ENCODE results near the gene FUZ. TPM values are rescaled to one million over a fixed set of nuclear protein-coding genes. Genes with fewer than 3 reads are reported as not detected.

FUZ gene
- total and polyA plus RNA-seq, 2 of the 8 experiments (the other 6 are each of a cell fraction or from before 2014, with no cell fraction given): 28.4 to 33.9 TPM

DNA sequence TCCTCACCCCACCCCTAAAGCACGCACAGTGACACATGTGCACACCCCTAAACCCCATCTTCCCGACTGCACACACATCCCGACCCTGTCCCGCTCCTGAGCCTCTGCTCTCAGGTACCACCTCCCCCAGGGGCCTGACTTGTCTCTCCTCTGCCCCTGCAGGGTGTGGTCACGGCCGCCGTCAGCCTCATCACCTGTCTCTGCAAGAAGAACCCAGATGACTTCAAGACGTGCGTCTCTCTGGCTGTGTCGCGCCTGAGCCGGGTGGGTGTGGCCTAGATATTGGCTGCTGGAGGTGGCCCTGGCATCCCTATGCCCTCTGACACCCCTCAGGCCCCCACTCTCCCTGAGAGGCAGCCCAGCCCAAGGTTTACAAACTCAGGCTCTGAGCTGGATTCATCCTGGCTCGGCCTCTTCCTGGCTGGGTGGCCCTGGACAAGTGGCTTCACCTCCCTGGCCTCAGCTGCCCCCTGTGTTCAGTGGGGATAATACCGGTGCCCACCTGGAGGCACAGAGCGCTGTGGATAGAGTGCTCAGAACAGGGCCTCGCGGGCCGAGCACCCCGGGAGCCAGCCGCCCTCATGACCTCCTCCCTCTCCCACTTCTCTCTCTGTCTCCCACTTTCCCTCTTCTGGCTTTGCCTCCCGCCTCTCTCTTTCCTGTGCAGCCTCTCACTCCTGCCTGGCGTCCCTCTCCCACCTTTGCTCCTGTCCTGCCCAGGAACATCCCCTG is 20.1 kb downstream of the FUZ start:
- H4K8ac ChIP-seq (ENCODE audit: extremely low read depth, insufficient read depth, low read length): no peak overlapping the region
- H4K5ac ChIP-seq (ENCODE audit: insufficient read length, low read depth, low read length): no peak overlapping the region
- no peak overlapping the region for H2AK5ac ChIP-seq (ENCODE audit: low read depth, low read length)
- no peak overlapping the region for H3K4ac ChIP-seq (replicated peaks; ENCODE audit: insufficient read length, low read depth, low read length)
- no peaks in the 10 kb centered on the region for H3K23me2 ChIP-seq (ENCODE audit: low read depth, low read length)
- no peaks in the 10 kb centered on the region for H3K4me1 ChIP-seq (replicated peaks in 1 of 4; ENCODE audit: control insufficient read depth in 3 of 4, insufficient read depth in 4 of 4, low read length in 3 of 4)
- no peak overlapping the region for H3K9ac ChIP-seq (replicated peaks in 1 of 4; ENCODE audit: extremely low read depth in 1 of 4, low read depth in 3 of 4, low read length in 3 of 4)
- H3K4me2 ChIP-seq (ENCODE audit: insufficient read depth in 1 of 2, low read depth in 2 of 2, low read length in 2 of 2): no peak overlapping the region
- H3K14ac ChIP-seq (ENCODE audit: insufficient read length): no peak overlapping the region
- DNase-seq (ENCODE audit: low read depth in 1 of 2, low spot score in 2 of 2) (no peak), FAIRE-seq (no peak)
- H4K91ac ChIP-seq (replicated peaks; ENCODE audit: insufficient read length, low read length): no peak overlapping the region
- H3K4me3 ChIP-seq (ENCODE audit: extremely low read depth in 1 of 4, insufficient read depth in 2 of 4, low read depth in 3 of 4, low read length in 4 of 4): no peak overlapping the region
- H3K79me1 ChIP-seq (ENCODE audit: low read depth, low read length): peaks cover 3% of the 10 kb centered on the region
- no peak overlapping the region for H2BK15ac ChIP-seq (ENCODE audit: low read length)
- H3K9me3 ChIP-seq (ENCODE audit: insufficient read depth in 2 of 2, low read depth in 1 of 2, low read length in 1 of 2): no peaks in the 10 kb centered on the region
- H2BK12ac ChIP-seq (ENCODE audit: low read depth, low read length): no peak overlapping the region
- CTCF ChIA-PET (ENCODE audit: partially characterized antibody): interaction anchor here (0.8 to 1.6 kb wide), 7 partner anchors 9 to 256 kb away, joined by 3 to 7 read pairs (median 3); no protein-coding TSS in a partner anchor
- no peak overlapping the region for H3K23ac ChIP-seq (ENCODE audit: insufficient read length)
- H3K18ac ChIP-seq (ENCODE audit: extremely low read depth, low read length): no peak overlapping the region
- no peaks in the 10 kb centered on the region; a peak in 1 of 4 replicates for H3K79me2 ChIP-seq (ENCODE audit: control insufficient read depth in 1 of 2, insufficient read depth in 2 of 2, low read length in 2 of 2)
- H3K36me3 ChIP-seq (ENCODE audit: control insufficient read depth in 2 of 4, insufficient read depth in 4 of 4, low read length in 3 of 4): peaks cover 6 to 45% (median 24%) of the 10 kb centered on the region in 4 experiments; a peak in 7 of 8 replicates
- no peak overlapping the region for H2BK5ac ChIP-seq (ENCODE audit: low read depth, low read length)
- H3K56ac ChIP-seq (replicated peaks; ENCODE audit: insufficient read length, low read depth, low read length): no peak overlapping the region
- H2BK20ac ChIP-seq (ENCODE audit: low read length): no peak overlapping the region
- H3K27me3 ChIP-seq (replicated peaks in 1 of 4; ENCODE audit: control insufficient read depth in 3 of 4, extremely low read depth in 1 of 4, insufficient read depth in 3 of 4, low read length in 3 of 4): no peaks in the 10 kb centered on the region
- no peak overlapping the region for H2AFZ ChIP-seq (ENCODE audit: low read length)
- no peak overlapping the region; the same call in 1 of the 2 replicates for H3K27ac ChIP-seq (ENCODE audit: low read depth, low read length)
- 94% methylated on average over 22 of the region's 22 CpGs; no CpG with 5 or more reads in 1 of the 2 experiments for WGBS, 2 experiments (ENCODE audit: extremely low coverage in 1 of 2, insufficient coverage in 1 of 2, insufficient read length in 1 of 2, insufficient replicate concordance in 2 of 2, low coverage in 1 of 2, low lambda C conversion rate in 2 of 2, missing lambda C conversion rate in 1 of 2)
- H2BK120ac ChIP-seq (replicated peaks; ENCODE audit: low read depth, low read length): no peak overlapping the region
- POLR2A ChIA-PET (ENCODE audit: partially characterized antibody): interaction anchor here (0.6 to 1.1 kb wide), 2 partner anchors 22 to 166 kb away, joined by 3 to 4 read pairs; no protein-coding TSS in a partner anchor
- TF ChIP-seq TAF1 (IDR thresholded peaks at IDR 0.05; ENCODE audit: low read depth, low read length): no peak
- TF ChIP-seq HDAC6 (IDR thresholded peaks at IDR 0.05; ENCODE audit: low read depth, low read length): no peak
- TF ChIP-seq PHF8 (conservative IDR thresholded peaks at IDR 0.05; ENCODE audit: low read depth, low read length): no peak
- TF ChIP-seq TCF12 (IDR thresholded peaks at IDR 0.05; ENCODE audit: low read depth, low read length): no peak
- no peak for TF ChIP-seq SRF (IDR thresholded peaks at IDR 0.05; ENCODE audit: low read depth, low read length)
- TF ChIP-seq HDAC2 (IDR thresholded peaks at IDR 0.05; ENCODE audit: borderline replicate concordance in 1 of 2, low read depth in 2 of 2, low read length in 2 of 2): no peak
- no peak for TF ChIP-seq EGR1 (IDR thresholded peaks at IDR 0.05; ENCODE audit: borderline replicate concordance, low read depth, low read length)
- no peak for TF ChIP-seq EP300 (IDR thresholded peaks at IDR 0.05; ENCODE audit: borderline replicate concordance in 1 of 2, low read depth in 2 of 2, low read length in 2 of 2)
- H4K20me1 ChIP-seq (replicated peaks in 1 of 2; ENCODE audit: control insufficient read depth in 1 of 2, insufficient read depth in 2 of 2, low read length in 2 of 2): peaks cover 4 to 16% of the 10 kb centered on the region in 2 experiments

Measured in H1 (cell line).